Islet of Langerhans (tissue), 1 donor: ENCODE data around the gene APOB.
"Not testable (repeated sequence)": the region's sequence is repeated elsewhere in the genome, so short reads cannot be mapped to it uniquely, and the experiment has no call there.

Experiments
- FAIRE-seq: peaks from one replicate; lab custom pipeline; 2011; peaks lifted over from hg19 to GRCh38; lab: Jason Lieb, UNC

The APOB gene

DNA sequence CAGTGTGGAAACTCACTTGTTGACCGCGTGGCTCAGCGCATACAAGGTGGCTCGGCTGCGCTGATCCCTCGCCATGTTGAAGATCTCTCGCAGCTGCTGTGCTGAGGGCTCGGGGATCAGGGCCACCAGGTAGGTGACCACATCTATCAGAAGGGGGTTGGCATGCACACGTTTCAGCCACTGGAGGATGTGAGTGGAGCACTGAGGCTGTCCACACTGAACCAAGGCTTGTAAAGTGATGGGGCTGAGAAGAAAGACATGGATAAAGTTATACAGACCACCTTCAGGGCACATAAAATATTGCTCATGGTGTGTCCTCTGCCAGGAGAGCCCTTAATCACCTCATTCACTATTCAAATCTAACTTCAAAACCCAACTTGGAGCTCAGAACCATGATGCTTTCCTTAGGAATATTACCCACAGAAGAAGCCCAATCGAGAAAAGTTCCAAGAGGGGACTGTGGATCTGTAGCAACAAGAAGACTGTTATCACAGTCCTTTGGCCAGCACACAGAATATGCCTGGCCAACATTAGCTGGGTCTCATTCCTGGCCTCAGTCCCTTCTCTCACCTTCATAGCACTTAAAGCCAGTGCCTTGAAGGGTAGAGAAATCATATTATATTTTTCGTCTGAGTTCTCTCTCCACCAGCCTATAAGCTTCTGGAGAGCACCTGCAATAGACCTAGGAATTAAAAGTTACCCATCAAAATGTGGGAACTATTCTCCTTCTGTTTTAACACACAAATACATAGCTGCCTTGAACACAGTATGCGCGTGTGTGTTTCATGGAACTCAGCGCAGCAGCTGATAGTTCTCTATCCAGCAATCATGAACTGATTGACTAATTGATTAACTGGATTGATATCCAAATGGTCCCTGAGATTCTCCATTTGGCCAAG, 11.3 kb downstream of the APOB start:
- FAIRE-seq, result no peak

DNA sequence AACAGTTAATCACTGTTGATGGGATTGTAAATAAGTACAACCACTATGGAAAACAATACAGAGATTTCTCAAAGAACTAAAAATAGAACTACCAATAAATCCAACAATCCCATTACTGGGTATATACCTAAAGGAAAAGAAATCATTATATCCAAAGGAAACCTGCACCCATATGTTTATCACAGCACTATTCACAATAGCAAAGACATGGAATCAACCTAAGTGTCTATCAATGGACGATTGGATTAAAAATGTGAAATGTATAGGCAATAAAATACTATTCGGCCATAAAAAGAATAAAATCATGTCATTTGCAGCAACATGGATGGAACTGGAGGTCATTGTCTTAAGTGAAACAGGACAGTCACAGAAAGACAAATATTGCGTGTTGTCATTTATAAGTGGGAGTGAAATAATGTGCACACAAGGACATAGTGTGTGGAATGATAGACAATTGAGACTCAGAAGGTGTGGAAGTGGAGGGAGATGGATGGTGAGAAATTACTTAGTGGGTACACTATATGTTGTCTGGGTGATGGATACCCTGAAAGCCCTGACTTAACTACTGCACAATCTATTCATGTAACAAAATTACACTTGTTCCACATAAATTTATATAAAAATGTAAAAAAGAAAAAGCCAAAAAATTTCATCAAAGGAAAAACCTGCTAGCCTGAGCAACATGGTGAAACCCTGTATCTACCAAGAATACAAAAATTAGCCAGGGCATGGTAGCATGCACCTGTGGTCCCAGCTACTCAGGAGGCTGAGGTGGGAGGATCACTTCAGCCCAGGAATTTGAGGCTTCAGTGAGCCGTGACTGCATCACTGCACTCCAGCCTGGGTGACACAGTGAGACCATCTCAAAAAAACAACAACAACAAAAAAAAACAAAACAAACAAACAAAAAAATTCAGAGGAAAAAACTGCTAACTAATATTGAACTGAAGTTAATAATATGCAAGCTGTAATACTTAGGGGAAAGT, 12.6 kb downstream of the APOB start:
- FAIRE-seq, result no peak

DNA sequence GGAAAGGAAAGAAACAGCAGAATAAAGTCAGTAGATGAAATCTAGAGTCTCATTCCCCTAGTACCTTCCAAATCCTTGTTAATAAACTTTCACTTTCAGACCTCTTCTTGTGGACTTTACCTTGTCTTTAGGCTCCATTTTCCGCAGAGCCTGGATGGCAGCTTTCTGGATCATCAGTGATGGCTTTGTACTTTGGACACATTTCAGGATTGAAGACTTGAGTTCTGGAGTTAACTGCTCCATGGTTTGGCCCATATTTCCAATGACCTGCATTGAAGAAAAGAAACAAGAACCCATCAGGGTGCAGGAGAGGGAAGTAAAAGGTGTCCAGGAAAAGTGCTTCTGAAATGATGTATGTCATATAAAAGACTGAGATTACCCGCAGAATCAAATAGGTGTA, 14.4 kb downstream of the APOB start:
- FAIRE-seq, result no peak

DNA sequence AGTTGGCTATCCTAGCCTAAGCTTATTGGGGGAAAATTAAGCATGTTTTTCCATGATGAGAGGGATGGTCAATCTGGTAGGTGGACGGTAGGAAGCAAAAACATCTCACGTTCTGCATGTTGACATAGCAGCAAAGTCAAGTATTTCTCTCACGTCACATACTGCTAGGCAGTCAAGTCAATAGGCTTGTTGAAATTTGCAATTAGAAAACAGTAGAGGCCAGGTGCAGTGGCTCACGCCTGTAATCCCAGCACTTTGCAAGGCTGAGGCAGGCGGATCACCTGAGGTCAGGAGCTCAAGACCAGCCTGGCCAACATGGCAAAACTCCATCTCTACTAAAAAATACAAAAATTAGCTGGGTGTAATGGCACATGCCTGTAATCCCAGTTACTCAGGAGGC, 14.9 kb downstream of the APOB start:
- not testable (repeated sequence) for FAIRE-seq

DNA sequence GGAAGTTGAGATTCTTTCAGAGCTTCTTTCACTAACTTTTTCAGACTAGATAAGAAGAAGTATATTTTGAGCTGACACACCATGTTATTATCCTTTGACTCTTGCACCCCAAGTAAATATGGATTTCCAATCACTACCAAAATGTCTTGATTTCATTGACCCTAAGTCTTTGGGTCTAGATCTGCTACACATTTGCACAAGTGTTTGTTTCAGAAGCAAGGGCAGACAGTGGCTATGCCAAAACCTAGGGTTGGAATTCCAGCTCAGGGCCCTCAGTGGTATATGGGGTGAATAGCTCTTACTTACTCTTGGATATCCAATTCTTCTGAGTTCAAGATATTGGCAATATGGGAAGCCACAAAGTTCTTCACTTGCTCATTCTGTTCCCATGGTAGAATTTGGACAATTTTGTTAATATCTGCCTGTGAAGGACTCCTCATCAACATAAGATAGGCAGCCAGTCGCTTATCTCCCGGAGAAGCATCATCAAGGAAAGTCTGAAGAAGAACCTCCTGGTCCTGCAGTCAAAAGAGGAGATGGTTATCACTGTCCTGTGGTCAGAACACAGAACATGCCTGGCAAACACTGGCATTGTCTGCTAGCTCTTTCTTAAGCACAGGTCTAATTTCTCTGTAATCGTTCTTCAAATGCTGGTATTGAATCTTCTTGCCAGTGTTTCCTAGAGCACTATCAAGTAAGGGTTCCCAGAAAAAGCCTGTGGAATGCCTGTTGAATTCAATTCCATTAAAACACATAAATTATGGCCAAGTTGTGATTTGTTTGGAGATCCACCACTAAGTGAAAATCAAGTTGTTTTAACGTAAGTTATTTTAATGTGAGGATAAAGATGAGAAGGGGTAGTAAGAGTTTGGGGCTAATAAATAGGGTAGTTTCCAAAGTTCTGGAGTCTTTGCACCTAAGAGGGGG, 15.6 kb downstream of the APOB start:
- FAIRE-seq, result no peak

DNA sequence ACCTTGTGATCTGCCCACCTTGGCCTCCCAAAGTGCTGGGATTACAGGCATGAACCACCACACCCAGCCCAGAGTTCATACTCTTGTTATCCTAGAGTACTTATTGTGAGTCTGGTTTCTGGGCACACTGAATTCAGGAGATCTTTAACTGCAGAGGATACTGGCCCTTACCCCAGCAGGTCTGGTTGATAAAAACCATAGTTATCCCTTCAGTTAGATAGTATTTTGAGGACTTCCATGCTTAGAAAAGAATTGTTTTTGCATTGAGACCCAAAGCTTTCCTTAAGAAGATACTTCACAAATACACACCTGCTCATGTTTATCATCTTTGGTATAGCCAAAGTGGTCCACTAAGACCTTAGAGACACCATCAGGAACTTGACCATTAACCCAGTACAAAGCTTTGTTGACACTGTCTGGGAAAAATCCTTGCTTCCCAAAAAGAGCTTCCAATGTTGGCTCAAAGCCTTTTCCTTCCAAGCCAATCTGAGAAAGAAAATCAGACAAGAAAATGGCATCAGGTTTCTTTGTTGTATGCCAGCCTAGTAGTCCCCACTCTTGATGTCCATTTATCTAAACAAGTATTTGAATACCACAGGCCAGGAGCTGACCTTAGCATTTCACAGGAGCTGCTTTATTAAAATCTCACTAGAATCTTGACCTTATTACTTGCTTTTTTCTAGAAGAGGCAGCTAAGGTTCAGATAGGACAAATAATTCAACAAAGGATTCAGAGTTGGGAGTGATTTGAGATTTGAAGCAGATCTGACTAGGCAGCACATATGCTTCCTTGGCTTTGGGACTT, 17.2 kb downstream of the APOB start:
- no peak for FAIRE-seq

DNA sequence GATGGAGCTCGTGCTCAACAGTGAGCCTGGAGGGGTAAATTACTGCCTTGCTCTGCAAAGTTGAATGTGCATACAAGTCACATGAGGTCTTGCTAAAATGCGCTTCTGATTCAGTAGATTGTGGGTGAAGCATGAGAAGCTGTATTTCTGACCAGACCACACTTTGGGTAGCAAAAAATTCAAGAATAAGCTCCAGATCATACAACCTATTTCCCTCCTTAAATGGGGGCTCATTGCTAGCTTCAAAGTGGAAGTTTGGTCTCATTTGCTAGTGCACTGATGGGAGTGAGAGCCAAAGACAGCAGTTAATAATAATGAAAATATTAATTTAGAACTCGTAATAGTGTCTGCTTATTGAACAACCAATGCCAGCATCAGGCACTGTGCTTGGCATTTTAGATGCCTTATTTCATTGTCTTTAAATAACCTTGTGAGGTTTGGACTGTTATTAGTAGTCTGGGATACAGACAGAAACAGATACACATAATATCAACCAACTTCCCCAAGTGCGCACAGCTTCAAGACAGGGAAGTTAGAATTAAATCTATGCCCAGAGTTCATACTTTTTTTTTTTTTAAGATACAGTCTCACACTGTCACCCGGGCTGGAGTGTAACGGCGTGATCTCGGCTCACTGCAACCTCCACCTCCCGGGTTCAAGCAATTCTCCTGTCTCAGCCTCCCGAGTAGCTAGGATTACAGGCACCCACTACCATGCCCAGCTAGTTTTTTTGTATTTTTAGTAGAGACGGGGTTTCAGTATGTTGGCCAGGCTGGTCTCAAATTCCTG, 18.0 kb downstream of the APOB start:
- no peak for FAIRE-seq

DNA sequence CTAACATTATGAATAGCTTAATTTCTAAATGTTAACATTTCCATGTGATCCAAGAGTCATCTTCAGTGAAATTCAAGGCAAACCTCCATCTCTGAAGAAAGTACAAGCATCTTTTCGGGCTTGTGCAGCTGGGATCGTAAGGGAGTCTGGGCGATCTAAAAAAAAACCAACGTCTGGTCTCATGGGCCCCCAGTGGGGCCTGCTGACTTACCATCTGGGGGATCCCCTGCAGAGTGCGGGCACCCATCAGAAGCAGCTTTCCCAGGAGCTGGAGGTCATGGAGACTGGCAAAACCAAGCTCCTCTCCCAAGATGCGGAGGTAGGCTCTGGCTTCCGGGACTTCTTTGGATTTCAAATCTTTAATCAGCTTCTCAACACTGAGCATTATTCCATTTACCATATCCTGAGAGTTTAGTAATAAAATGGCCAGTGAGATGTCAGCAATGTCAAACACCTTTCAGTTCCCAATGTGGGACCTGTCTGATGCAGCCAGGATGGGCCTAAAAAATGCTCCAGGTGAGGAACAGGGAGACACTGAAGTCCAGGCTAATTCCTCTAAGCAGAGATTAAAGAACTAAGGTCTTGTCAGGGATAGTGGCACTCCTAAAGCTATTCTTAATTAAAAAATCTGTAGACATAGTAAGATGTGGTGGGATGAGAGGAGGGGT, 19.0 kb downstream of the APOB start:
- no peak for FAIRE-seq

DNA sequence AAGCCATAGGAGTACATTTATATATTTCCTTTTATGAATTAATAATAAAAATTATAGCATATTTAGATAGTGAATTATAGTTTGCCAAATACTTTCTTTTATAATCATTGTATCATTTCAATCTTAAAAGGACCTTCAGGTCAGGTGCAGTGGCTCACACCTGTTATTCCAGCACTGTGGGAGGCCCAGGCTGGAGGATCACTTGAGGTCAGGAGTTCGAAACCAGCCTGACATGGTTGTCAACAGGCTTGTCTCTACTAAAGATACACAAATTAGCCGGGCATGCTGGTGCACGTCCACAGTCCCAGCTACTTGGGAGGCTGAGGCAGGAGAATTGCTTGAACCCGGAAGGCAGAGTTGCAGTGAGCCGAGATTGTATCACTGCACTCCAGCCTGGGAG, 19.7 kb downstream of the APOB start:
- FAIRE-seq, result no peak

DNA sequence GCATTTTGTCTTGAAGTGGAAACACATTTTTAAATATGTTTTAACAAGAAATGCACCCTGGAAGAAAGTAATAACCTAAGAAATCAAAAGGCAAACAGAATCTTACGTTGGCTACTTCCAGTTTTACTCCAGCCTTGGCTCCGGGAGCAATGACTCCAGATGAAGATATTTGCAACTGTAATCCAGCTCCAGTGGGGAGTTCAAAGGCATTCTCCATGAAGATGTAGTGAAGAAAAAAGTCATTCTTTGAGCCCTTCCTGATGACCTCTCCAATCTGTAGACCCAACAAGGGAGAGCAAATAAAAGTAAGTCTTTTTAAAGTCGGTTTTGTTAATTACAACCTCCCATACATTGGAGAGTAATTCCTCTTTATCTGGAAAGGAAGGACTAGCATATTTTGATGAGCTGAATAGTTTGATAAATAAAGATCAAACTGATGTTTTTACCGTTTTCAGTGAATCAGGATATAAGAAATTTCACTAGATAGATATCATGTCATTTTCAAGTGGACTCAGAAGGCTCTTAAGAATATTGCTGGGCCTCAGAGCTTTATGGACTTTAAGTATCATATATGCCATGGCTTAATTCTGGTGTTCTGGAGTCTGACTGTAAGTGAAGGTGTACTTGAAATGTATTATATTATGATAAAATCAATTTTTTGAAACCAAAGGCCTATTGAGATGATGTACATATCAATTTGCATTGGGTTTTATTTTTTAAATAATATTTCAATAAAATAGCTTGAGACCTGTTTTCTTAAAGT, 20.3 kb downstream of the APOB start:
- no peak for FAIRE-seq

DNA sequence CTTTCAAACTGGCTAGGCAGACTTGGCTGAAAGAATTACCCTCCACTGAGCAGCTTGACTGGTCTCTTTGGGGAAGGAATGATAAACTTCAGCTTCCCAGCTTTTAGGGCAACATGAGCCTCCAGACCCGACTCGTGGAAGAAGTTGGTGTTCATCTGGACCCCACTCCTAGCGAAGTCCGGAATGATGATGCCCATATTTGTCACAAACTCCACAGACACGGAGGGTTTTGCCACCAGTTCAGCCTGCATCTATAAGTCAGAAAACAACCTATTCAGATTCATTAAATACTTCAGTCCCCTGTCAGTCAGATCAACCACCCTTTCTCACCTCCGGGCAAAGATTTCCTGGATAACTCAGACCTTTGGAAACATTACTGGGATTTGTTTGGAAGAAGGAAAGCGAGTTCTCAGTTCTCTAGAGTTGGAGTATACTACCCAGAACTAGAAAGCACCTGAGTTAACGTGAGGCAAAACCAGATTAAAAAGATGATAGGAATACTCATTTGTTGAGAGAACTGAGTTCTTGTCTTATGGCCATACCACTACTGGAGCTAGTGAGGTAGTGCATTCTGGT, 21.0 kb downstream of the APOB start:
- no peak for FAIRE-seq

DNA sequence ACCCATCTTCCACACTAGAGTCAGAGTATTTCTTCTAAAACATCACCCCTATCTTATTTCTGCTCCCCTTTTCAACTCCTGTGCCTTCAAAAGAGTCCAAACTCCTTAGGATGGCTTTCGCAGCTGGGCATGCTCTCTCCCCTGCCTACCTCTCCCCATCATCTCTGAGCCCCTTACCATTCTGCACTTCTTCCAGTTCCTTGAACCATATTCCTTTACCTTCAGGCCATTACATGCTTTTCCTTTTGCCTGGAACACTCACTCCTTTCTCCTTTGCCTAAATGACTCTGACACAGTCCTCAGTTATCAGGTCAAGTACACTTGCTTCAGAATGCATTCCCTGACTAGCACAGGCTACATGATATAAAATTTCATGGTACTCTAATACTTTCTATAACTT, 22.4 kb downstream of the APOB start:
- FAIRE-seq, result no peak

DNA sequence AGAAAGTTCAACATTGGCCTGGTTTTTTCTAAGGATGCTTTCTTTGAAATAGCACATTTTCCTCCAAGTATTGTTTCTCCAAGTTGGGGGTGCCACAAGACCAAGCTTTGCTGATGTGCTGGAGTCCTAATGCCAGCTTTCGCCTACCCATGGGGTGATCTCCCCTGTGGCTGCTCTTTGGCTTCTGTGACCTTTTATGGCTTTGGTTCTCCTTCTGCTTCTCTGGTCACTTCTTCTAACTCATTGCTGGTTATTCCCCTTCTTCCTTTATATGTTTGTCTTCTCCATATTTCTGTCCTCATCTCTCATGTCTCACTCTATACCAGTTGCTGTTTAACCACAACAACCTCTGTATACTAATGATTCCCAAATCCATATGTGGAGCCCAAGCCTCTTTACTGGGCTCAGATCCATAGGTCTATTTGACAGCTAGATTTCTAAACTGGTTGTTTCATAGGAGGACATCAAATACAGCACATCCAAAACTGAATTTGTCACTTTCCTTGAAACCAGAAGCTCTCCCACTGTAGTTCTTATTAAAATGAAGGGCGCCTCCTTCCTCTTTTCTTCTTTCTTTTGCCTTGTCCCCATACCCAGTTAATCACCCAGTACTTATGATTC, 23.1 kb downstream of the APOB start:
- no peak for FAIRE-seq

DNA sequence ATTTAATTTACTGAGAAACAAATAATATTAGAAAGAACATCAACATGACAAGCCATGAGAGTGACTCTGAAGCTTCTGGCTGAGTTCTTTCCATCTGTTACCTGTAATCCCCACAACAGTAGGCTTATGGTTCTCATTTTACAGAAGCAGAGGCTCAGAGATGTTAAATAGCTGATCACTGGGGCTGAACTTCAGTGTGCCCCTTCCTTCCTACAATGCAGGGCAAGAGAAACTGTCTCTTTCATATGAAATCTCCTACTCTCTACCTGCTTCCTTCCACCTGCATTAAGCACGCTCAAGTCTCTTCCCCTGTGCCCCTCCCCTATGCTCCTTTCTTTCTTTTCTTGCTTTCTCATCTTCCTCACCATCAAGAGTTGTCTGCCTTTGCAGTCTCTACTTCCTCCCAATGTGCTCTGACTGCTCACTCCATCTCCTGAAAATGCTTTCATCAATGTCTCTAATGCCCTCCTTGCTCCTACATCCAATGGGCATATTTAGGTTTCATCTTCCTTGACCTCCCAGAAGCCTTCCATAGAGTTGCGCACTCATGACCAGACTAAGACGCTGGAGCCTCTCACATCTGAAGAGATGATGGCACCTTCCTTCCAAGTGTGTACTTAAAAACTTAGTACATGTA, 23.7 kb downstream of the APOB start:
- FAIRE-seq, result no peak

DNA sequence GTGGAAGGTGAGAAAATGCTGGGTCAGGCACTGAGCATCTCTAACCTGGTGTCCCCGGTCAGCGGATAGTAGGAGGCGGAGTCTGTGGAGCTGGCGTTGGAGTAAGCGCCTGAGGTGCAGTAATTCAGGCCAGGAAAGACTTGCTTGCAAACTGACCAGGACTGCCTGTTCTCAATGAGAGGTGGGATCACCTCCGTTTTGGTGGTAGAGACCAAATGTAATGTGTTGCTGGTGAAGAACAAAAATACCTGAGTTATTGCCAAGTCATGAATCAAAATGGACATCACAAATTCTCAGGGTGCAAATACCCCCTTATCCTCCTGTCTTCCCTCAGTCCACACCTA, 24.2 kb downstream of the APOB start:
- no peak for FAIRE-seq

DNA sequence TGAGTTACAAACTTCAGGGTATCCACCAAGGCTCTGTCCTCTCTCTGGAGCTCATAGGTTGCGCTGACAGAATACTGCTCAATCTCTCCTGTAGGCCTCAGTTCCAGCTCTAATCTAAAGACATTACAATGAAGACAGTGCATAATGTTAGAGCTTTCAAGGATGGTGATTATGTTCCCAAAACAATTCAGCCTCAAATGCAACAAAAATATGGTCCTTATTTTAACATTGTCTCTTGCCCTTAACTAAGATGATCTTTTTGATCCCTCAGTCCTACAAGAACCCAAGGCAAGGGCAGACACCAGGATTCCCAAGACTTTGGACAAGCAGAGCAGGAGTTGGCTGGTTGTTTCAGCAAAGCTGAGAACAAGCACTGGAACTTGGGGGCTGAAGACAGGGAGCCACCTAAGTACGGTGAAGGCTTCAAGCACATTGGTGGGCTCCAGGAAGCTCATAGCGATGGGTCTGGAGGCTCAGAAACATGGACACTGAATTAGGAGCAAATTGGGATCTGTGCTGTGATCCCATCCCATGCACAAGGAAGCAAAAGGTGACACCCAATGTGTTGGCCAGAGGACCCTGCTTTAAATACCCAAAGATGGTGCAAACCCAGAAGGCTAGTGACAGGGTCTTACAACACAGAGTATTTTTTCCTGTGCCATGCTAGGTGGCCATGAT, 24.7 kb downstream of the APOB start:
- FAIRE-seq, result no peak

DNA sequence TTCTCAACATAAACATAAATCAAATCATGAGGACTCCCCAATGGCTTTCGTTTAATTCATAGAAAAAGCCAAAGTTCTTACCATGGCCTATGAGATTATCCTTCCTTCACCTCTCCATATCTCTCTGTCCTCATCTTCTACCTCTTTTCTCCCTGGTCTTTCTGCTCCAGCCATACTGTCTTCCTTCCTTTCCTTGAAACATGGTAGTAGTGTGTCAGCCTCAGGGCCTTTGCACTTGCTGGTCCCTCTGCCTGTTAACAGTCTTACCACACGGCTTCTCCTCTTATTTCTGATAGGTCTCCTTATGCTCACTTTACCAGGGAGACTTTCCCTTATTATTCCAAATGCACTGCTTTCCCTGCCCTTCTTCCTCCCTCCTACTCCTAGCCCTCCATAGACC, 25.6 kb downstream of the APOB start:
- FAIRE-seq, result no peak
